ENCODE measurements around the gene KCNQ1OT1. TPM values are rescaled to one million over a fixed set of nuclear protein-coding genes. Genes with fewer than 3 reads are reported as not detected.

Gene KCNQ1OT1
- total and polyA plus RNA-seq, 9 of the 15 experiments (the other 6 are each of a cell fraction or from before 2014, with no cell fraction given): 0.04 to 2.3 (median 0.74) TPM

DNA sequence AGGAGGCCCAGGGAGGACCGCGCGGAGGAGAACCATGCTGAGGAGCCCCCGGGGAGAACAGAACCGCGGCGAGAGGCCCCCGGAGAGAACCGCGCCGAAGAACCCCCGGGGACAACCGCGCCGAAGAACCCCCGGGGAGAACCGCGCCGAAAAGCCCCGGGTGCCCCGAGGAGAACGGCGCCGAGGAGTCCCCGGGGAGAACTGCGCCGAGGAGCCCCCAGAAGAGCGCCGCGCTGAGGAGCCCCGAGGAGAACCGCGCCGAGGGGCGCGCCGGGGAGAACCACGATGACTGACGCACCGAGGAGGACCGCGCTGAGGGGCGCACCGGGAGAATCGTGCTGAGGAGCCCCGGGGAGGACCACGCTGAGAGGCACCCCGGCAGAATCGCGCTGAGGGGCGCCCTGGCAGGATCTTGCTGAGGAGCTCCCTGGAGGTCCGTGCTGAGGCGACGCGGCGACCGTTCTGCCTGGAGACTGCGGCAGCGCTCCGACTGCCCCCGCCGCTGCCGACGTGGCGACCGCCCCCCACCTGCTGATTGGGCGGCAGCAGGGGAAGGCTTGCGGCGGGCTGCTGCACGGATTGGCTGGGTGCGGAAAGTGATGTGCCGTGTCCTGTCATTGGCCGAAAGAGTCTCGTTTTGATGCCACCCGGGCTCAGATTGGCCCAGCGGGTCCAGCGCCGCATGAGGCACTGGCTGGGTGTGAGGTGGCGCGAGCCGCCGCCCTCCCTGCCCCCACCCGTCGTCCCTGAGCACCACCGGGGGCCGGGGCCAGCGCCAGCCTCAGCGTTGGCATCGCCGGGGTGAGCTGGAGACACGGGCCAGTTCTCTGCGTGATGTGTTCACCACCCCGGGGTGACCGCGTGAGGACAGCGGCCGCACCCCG lies at the start of gene KCNQ1OT1 (continued):
- TF ChIP-seq CHD1 (IDR thresholded peaks at IDR 0.05; ENCODE audit: low read length) (peak; percentile 72), MBD2 (IDR thresholded peaks at IDR 0.05; ENCODE audit: borderline replicate concordance, low read depth) (peak; percentile 98), YY1 (IDR thresholded peaks at IDR 0.05; ENCODE audit: borderline replicate concordance in 1 of 3, control insufficient read depth in 1 of 3, extremely low read depth in 1 of 3, insufficient read depth in 3 of 3, insufficient read length in 1 of 3, insufficient replicate concordance in 2 of 3, low read depth in 1 of 3, low read length in 2 of 3) (peak in 2 of 3 experiments; percentile 39 to 43), ETS2 (tag; IDR thresholded peaks at IDR 0.05; ENCODE audit: borderline replicate concordance, poor library complexity, severe bottlenecking) (no peak), KDM2B (CRISPR knock-in tag; IDR thresholded peaks at IDR 0.05) (0 out of 2 replicates have a peak, but pooled peaks have one; percentile 31), CCNT2 (IDR thresholded peaks at IDR 0.05; ENCODE audit: borderline replicate concordance, extremely low read depth, insufficient read length, low read depth, low read length) (peak; percentile 78), ZNF57 (CRISPR knock-in tag; IDR thresholded peaks at IDR 0.05) (no peak), FOSL1 (tag; conservative IDR thresholded peaks at IDR 0.05) (peak; percentile 42; the same call in 1 of the 2 replicates), CAMTA2 (CRISPR knock-in tag; conservative IDR thresholded peaks at IDR 0.05) (no peak), GABPB1 (CRISPR knock-in tag; IDR thresholded peaks at IDR 0.05) (peak; percentile 78), CBFA2T2 (conservative IDR thresholded peaks at IDR 0.05) (no peak), ZNF695 (CRISPR knock-in tag; IDR thresholded peaks at IDR 0.05) (no peak), HDAC1 (IDR thresholded peaks at IDR 0.05) (peak in 1 of 2 experiments; percentile 32; a peak in 2 of 4 replicates), CSDE1 (IDR thresholded peaks at IDR 0.05) (no peak), PRPF4 (IDR thresholded peaks at IDR 0.05; ENCODE audit: insufficient read depth, low read depth, low read length, poor library complexity, severe bottlenecking) (peak; percentile 68), NEUROD1 (IDR thresholded peaks at IDR 0.05; ENCODE audit: borderline replicate concordance, low read depth, low read length, partially characterized antibody) (peak; percentile 93)
- TF ChIP-seq, protein P1, sequence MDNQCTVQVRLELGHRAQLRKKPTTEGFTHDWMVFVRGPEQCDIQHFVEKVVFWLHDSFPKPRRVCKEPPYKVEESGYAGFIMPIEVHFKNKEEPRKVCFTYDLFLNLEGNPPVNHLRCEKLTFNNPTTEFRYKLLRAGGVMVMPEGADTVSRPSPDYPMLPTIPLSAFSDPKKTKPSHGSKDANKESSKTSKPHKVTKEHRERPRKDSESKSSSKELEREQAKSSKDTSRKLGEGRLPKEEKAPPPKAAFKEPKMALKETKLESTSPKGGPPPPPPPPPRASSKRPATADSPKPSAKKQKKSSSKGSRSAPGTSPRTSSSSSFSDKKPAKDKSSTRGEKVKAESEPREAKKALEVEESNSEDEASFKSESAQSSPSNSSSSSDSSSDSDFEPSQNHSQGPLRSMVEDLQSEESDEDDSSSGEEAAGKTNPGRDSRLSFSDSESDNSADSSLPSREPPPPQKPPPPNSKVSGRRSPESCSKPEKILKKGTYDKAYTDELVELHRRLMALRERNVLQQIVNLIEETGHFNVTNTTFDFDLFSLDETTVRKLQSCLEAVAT (IDR thresholded peaks at IDR 0.05): peak; percentile 42 to 89; a peak in 3 of 4 replicates
- TF ChIP-seq, protein P2, sequence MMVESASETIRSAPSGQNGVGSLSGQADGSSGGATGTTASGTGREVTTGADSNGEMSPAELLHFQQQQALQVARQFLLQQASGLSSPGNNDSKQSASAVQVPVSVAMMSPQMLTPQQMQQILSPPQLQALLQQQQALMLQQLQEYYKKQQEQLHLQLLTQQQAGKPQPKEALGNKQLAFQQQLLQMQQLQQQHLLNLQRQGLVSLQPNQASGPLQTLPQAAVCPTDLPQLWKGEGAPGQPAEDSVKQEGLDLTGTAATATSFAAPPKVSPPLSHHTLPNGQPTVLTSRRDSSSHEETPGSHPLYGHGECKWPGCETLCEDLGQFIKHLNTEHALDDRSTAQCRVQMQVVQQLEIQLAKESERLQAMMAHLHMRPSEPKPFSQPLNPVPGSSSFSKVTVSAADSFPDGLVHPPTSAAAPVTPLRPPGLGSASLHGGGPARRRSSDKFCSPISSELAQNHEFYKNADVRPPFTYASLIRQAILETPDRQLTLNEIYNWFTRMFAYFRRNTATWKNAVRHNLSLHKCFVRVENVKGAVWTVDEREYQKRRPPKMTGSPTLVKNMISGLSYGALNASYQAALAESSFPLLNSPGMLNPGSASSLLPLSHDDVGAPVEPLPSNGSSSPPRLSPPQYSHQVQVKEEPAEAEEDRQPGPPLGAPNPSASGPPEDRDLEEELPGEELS (CRISPR knock-in tag; IDR thresholded peaks at IDR 0.05; ENCODE audit: borderline replicate concordance): 0 out of 2 replicates have a peak, but pooled peaks have one; percentile 63
